GM19035 (cell line): ENCODE results near the gene RPS6KC1.
"Not testable (repeated sequence)": the region's sequence is repeated elsewhere in the genome, so short reads cannot be mapped to it uniquely, and the experiment has no call there.

Experiments
- ATAC-seq: cut with Tn5 transposase; IDR thresholded peaks from one replicate; pipeline ENCODE4 v1.9.1; 2021; ENCODE audit not compliant: unreplicated experiment

RPS6KC1 gene

DNA sequence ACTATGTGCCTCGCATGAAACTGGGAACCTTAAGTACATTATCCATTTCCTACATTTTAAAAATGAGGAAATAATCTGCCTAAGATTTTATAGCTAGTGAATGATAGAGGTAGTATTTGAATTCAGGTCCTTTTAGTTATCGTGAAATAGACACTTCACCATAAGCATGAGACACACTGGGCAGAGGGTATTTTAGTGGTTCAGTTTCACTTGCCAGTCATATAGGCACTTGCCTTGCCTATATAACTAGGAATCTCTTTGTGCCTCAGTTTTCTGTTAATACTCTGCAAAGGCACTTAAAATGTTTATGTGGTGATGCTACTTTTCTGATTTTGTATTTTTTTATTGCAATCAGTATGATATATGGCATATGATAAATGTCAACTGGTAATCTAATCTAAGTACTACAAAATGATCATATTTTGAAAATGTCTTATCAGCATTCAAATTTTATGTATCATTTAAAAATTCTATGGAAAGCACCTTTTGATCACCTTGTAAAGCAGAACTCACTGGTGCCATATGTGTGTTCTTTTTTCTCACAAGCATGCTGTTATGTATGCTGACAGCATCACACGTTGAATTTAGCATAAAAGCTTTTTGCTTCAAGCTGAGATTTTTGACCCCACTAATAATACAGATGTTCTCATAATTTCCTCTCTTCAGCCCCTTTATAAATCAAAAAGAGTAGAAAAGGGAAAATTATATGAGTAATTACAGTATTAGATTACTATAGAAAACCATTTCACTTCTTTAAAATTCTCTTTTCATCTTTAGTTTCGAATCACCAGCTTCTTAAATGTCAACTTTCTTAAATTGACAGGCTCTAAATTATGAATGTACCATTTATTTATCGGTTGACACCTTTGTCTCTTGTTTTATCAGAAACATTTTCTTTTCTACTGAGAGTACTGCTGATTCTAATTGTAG lies 52.6 kb downstream of the RPS6KC1 start:
- ATAC-seq: no peak

DNA sequence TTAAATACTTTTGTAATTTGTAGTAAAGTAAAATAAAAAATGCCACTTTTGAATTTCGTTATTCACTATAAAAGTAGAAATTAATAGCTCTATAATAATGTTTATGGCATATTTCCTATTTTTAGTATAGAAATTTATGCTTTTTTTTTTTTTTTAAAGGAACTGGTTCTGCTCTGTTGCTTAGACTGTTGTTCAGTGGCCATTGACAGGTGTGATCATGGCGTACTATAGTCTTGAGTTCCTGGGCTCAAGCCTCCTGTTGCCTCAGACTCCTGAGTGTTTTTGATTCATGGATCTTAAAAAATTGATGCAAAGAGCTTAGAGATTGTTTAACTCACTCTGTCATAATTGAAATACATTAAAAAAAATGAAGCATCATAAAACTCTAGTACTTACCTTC lies 53.6 kb downstream of the RPS6KC1 start:
- ATAC-seq: no peak

GRCh38 chr1:213106298-213106697 lies 55.3 kb downstream of the RPS6KC1 start:
- no peak for ATAC-seq

- no peak for ATAC-seq
Observed at GRCh38 chr1:213107613-213108012, 56.6 kb downstream of the RPS6KC1 start.

- ATAC-seq: no peak
Observed at GRCh38 chr1:213110349-213111300, 59.6 kb downstream of the RPS6KC1 start.

DNA sequence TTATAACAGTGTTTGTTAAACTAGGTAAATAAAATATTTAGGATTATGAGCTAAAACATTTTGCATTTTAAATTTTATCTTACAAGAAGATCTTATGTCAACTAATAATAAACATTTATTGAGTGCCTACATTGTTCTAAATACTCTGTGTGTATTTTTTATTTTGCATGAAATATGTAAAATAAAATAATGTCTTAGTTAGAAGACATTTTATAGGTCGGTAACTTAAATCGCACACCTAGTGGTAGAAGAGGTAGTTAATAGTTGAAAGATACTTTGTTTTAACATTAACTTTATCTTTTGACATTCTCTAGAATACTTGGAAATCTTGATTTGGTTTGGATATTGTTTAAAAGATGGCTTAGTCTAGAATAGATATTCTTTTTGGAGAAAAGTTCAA lies 60.5 kb downstream of the RPS6KC1 start:
- ATAC-seq: no peak

GRCh38 chr1:213112723-213113122 lies 61.7 kb downstream of the RPS6KC1 start:
- not testable (repeated sequence) for ATAC-seq

GRCh38 chr1:213117699-213118180 lies 66.7 kb downstream of the RPS6KC1 start:
- ATAC-seq: not testable (repeated sequence)

DNA sequence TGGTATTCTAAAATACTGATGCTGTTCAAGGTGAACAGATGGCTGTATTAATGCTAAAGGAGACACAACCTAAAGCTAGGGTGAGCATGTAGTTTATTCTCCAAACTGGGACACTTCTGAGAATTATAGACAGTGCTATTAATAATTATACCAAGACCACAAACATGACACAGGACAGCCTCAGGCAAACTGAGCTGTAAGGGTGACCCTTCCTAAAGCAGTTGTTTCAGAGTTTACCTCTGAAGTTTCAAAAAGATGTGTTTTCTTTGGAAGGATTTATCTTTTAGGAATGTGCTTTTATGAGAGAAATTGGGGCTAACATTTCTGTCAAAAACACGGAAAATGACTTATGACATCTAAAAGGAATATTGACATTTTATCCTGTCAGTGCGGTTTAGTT lies 68.8 kb downstream of the RPS6KC1 start:
- no peak for ATAC-seq

DNA sequence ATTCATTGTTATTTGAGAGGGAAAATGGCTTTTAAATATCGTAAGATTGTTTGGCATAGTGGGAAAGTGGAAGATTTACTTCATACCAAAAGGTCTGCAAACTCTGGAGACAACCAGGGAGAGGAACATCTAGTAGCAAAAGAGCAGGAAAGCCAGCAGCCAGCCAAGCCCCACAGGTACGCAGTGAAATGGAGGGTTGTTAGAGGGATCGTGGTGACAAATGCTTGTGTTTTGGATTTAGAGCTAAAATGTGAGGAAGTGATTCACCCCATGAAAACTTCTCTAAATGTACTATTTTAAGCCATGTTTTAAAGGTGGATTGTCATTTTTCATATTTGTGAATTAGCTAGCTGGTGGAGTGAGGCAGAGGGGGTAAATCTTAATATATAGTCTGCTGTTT lies 69.3 kb downstream of the RPS6KC1 start:
- no peak for ATAC-seq

GRCh38 chr1:213120961-213121360 lies 69.9 kb downstream of the RPS6KC1 start:
- no peak for ATAC-seq

DNA sequence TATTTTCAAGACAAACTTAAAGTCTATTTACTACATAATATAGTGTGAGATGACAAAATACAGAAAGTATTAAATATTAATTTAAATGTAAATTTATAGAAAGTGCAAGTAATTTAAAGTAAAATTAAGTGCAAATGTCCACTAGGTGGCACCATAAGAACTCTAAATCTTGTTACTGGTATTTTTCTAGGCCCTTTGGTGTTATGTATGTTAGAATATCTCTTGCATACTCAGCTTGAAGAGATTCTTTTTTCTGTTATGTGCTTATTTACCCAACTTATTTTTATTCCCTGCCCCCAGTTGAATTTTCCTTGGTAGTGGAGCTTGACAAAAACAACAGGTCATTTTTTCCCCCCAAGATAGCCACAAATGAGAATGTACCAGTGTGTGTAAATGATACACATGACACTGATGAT lies 71.5 kb downstream of the RPS6KC1 start:
- no peak for ATAC-seq

- no peak for ATAC-seq
Observed at GRCh38 chr1:213123087-213123486, 72.0 kb downstream of the RPS6KC1 start.

- no peak for ATAC-seq
Observed at GRCh38 chr1:213123536-213123935, 72.5 kb downstream of the RPS6KC1 start.

- ATAC-seq: no peak
Observed at GRCh38 chr1:213124590-213124989, 73.5 kb downstream of the RPS6KC1 start.

GRCh38 chr1:213125643-213126042 lies 74.6 kb downstream of the RPS6KC1 start:
- ATAC-seq: no peak

DNA sequence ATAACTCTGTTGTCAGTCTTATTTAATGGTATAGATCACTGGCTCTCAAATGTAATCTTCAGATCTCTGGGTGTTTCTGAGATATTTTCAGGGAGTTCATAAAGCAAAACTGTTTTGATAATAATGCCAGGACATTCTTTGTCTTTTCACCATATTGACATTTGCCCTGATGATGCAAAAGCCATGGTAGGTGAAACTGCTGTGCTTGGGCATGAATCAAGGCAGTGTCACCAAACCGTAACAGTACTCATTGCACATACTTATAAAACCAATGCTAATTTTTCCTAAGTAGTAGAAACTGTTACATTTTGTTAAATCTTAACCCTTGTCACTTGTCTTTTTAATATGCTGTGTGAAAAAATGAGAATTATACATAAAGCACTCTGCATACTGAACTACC lies 76.0 kb downstream of the RPS6KC1 start:
- no peak for ATAC-seq

GRCh38 chr1:213131851-213132655 lies 81.0 kb downstream of the RPS6KC1 start:
- ATAC-seq: no peak

DNA sequence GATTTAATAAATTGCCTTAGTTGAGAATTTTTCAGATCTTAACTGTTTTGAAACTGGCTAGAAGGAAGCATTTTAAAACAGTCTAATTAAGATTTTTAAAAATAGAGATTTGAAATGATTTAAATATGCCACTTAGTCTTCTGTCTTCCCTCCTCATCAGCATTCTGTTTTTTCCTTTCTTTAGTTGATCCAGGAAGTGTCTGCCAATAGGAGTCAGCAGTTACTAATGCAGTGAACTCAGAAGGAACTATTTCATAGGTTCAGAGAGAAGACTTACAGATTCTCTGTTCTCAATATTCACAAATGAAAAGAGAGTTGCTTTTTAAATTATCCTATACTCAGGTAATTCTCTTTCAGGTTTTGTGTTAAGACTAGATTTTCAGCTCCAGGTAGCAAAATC lies 84.5 kb downstream of the RPS6KC1 start:
- no peak for ATAC-seq

DNA sequence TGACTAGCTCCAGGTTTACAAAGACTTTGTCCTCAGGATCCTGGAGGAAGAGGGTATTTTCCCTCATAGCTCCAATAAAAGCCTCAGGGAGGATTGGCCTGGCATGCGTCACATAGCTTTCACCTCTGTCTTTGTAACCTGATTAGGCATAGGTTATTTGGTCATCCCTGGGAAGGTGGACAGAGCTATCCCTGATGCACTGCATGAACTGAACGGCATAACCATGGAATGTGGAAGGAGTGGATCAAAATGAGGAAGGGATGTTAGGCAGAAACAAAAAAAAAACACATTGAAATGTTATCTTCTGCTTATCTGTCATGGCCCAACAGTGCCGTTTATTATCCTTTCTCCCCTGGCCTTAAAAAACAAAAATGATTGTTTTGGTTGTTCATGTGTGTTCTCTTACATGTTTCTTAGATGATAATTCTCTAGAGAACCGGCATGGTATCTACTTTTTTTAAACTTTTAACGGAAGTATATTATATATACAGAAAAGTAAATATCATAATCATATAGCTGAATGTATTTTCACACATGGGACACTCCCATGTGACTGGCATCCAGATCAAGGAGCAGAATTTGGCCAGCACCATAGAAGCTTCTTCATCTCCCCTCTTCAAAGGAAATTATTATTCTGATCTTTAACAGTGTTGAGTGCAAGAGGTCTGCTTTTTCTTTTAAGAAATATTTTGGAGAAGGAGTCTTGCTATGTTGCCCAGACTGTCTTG lies 85.3 kb downstream of the RPS6KC1 start:
- ATAC-seq: no peak
